WI38 (cell line): ENCODE results near the gene PRKAA2.

Experiments used
- H3K4me3 ChIP-seq: 2 replicates; pipeline ENCODE4 v1.5.1; 2011; ENCODE audit warnings: low read depth, mild to moderate bottlenecking, control low read depth, low read length
- TF ChIP-seq, protein P1 (sequence below): IDR thresholded peaks from 2 replicates; pipeline ENCODE4 v1.5.1; 2012; ENCODE audit warnings: low read depth, mild to moderate bottlenecking, control low read depth, low read length

The PRKAA2 gene

DNA sequence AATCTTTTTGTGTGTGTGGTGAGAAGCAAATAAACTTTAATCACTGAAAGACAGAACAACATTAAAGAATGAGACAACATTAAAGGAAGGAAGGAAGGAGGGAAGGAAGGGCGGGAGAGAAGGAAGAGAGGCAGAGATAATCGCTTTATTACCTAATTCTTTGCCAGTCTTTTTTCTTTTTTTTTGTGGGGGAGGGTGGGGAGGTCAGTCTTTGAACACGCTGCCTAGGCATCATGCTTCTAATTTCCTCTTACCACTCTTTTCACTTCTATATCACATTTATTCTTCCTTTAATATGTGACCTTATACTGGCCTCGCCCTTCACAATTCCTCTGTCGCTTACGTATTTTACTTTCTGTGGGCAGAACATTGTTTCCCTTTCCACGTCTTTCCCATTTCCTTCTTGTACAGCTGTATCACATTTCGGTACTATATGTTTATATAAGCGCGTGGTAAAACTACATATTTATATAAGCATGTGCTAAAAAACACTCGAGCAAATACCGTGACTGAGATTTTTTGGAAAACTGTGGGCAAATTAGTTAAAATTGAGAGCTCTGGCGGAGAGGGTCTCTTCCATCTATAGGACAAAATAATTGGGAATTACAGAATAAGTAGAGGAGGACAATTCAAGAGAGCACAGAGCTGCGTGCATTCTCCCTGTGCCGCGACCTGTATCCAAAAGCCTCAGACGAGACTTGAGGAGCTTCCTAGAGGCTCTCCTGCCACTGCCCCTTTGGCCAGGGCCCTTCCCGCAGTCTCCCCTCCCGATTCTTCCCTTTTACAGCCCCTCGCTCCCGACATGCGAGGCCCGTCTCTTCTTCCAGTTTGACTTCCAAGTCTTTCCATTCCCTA lies 823 bp upstream of the PRKAA2 start:
- TF ChIP-seq, protein P1, sequence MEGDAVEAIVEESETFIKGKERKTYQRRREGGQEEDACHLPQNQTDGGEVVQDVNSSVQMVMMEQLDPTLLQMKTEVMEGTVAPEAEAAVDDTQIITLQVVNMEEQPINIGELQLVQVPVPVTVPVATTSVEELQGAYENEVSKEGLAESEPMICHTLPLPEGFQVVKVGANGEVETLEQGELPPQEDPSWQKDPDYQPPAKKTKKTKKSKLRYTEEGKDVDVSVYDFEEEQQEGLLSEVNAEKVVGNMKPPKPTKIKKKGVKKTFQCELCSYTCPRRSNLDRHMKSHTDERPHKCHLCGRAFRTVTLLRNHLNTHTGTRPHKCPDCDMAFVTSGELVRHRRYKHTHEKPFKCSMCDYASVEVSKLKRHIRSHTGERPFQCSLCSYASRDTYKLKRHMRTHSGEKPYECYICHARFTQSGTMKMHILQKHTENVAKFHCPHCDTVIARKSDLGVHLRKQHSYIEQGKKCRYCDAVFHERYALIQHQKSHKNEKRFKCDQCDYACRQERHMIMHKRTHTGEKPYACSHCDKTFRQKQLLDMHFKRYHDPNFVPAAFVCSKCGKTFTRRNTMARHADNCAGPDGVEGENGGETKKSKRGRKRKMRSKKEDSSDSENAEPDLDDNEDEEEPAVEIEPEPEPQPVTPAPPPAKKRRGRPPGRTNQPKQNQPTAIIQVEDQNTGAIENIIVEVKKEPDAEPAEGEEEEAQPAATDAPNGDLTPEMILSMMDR = no peak
- H3K4me3 ChIP-seq = peak overlapping the region; percentile 68

DNA sequence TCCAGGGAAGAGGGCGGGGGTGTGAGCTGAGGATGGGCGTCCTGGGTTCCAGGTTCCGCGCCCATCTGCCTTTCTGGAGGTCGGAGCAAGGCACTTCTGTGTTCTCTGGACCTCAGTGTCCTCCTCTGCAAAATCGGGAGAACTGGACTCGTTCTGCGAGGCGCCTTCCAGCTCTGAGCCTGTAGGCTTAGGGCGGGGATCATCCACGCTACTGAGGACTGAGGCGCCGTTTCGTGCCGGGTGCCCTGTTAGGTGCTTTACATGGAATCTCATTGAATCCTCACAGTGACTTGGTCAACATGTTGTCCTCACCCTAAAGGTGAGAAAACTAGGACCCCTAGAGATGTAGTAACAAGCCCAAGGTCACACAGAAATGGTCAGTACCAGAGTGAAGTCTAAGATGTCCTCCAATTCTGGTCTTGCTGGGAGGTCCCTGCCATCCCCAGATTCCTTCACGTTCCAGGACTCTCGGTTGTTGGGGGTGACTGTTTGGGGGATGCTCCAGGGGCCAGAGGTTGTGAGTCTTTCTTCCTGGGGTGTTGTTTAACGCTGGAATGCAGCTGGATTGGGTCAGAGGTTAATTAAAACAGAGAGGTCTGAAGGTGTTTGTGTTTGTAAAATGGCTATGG lies 677 bp downstream of the PRKAA2 start:
- TF ChIP-seq, protein P1 = no peak
- peak overlapping the region; percentile 68 for H3K4me3 ChIP-seq

DNA sequence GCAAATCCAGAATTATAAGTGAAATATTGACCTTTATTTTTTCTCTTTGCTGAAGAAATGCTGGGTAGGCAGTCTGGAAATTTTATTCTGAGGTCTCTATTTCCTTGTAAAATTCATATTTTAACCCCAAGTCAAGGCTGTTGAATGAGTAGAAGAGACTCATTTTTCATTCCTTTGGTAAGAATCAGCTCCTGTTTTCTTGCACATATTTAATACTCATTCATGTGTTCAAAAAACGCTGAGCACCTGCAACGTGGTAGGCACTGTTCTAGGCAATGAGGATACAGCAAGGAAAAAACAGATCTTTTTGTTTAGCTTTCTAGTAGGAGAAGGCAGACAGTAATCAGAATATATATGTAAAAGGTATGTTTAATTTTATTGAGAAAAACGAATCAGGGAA lies 1.5 kb downstream of the PRKAA2 start:
- no peak overlapping the region for H3K4me3 ChIP-seq
- TF ChIP-seq, protein P1 = no peak

DNA sequence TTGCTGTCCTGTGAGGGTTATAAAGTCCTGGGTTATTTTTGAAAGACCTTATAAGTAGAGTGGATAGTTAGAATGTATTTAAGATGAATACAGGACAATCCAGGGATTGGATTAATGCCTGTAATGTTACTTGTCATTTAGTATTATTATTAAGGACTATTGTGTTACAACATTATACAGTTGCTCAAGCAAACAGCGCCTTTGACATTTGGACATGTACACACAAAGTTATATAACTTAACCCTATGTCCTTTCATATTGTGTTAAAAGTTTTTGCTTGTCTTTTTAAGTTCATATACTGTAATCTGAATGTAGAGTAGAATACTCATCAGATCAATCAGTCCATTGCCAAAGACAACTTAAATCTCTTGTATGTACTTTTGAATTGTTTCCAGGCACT lies 2.0 kb downstream of the PRKAA2 start:
- TF ChIP-seq, protein P1 = no peak
- H3K4me3 ChIP-seq = no peak overlapping the region

DNA sequence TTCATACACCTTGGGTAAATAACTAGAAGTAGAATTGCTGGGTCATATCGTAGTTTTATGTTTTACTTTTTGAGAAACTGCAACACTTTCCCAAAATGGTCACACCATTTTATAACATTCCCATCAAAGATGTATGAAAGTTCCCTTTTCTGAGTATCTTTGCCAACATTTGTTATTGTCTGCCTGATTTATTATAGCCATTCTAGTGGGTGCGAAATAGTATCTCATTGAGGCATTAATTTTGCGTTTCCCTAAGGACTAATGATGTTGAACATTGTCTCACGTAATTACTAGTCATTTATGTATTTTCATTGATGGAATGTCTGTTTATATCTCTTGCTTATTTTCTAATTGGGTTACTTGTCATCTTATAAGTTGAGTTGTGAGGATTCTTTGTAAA lies 3.4 kb downstream of the PRKAA2 start:
- H3K4me3 ChIP-seq = no peak overlapping the region
- TF ChIP-seq, protein P1 = no peak

- H3K4me3 ChIP-seq = no peak overlapping the region
- TF ChIP-seq, protein P1 = no peak
These were observed 9.2 kb downstream of the PRKAA2 start for GRCh38 chr1:56654126-56654923.
